Measurements from ENCODE around the gene MAT1A. TPM values are rescaled to one million over a fixed set of nuclear protein-coding genes. Genes with fewer than 3 reads are reported as not detected.
"Not testable (repeated sequence)": the region's sequence is repeated elsewhere in the genome, so short reads cannot be mapped to it uniquely, and the experiment has no call there.

The MAT1A gene
- total RNA-seq, 1 donor from 2014 or later = 0.63 TPM

DNA sequence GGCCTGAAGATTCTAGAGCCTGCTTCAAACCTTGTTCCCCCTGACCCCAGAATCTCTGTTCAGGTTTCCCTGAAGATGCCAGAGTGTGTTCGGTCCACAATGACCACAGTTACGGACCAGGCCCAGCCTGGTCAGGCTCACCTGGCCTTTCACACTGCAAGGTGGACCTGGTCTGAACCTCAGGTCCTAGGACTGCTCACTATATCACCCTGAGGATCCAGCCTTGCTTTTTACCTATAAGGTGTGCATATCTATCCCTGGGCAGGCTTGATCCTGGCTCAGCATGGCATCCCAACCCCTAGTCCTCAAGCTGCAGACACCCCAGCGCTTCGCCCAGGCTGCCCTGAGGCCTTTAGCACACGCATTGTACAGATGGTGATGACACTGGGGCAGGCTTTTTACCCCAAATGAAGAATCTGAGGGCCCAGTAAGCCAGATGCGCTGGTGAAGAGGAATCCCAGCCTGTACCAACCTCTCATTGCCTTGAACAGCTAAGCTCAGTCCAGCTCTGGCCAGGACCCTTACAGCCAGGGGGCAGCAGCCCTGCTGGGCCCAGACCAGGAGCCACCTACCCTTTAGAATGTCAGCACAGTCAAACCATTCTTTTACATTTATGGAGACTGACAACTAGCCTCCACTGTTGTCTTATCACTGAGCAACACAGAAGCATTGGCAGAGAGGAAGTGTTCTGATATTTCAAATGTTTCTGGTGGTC is 28.0 kb downstream of the MAT1A start:
- TF ChIP-seq, protein P1, sequence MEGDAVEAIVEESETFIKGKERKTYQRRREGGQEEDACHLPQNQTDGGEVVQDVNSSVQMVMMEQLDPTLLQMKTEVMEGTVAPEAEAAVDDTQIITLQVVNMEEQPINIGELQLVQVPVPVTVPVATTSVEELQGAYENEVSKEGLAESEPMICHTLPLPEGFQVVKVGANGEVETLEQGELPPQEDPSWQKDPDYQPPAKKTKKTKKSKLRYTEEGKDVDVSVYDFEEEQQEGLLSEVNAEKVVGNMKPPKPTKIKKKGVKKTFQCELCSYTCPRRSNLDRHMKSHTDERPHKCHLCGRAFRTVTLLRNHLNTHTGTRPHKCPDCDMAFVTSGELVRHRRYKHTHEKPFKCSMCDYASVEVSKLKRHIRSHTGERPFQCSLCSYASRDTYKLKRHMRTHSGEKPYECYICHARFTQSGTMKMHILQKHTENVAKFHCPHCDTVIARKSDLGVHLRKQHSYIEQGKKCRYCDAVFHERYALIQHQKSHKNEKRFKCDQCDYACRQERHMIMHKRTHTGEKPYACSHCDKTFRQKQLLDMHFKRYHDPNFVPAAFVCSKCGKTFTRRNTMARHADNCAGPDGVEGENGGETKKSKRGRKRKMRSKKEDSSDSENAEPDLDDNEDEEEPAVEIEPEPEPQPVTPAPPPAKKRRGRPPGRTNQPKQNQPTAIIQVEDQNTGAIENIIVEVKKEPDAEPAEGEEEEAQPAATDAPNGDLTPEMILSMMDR (conservative IDR thresholded peaks at IDR 0.05) = no peak

DNA sequence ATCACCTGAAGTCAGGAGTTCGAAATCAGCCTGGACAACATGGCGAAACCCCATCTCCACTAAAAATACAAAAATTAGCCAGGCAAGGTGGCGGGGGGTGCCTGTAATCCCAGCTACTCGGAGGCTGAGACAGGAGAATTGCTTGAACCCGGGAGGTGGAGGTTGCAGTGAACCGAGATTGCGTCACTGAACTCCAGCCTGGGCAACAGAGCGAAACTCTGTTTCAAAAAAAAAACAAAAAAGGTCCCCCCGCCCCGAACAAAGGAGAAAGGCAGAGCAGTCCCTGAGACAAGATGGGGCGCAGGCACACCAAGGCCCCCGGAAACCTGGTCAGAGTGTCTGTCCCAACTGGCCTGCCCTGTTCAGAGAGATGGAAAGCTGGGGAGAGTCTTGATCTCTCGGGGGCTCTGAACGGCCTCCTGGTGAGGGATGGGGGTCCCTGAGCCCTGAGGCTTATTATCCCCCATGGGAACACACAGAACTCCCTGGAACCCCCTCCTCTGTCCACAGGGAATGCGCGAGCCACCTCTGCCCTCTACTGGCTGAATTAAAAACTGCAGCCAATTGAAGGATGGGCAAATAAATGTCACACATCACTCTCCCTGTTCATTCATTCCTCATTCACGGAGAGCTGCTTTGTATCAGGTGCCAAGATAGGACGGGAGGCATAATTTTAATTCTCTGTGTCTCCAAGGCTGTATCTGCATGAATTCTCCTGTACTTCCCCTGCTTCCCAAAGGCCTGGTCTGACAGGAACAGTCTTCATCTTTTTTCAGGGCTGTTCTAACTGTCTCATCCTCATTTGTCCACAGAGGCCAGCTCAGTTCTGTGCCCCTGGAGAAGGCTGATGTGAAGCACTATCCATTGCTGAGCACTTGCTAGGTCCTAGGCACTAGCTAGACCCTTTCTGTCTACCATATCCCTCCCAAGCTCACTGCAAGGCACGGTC is 28.9 kb downstream of the MAT1A start:
- no peak for DNase-seq (ENCODE audit: extremely low spot score, unreplicated experiment)
- H3K27me3 Mint-ChIP-seq = peaks cover 12% of the 10 kb centered on the region
- TF ChIP-seq, protein P1 (conservative IDR thresholded peaks at IDR 0.05) = peak; percentile 90
- no peaks in the 10 kb centered on the region for H3K36me3 Mint-ChIP-seq
- H3K4me1 Mint-ChIP-seq (ENCODE audit: unreplicated experiment) = peaks cover 4% of the 10 kb centered on the region
- no peak overlapping the region for H3K27ac Mint-ChIP-seq
- H3K4me3 Mint-ChIP-seq = no peak overlapping the region
- no peaks in the 10 kb centered on the region for H3K9me3 Mint-ChIP-seq

More for the DNA sequence above, 28.0 kb downstream of the MAT1A start:
- DNase-seq (ENCODE audit: extremely low spot score, unreplicated experiment) = no peak
- Mint-ChIP-seq H3K27ac (no peak overlapping the region), H3K27me3 (peaks cover 6% of the 10 kb centered on the region), H3K4me1 (ENCODE audit: unreplicated experiment) (peaks cover 5% of the 10 kb centered on the region), H3K9me3 (no peaks in the 10 kb centered on the region), H3K4me3 (no peak overlapping the region), H3K36me3 (no peaks in the 10 kb centered on the region)

DNA sequence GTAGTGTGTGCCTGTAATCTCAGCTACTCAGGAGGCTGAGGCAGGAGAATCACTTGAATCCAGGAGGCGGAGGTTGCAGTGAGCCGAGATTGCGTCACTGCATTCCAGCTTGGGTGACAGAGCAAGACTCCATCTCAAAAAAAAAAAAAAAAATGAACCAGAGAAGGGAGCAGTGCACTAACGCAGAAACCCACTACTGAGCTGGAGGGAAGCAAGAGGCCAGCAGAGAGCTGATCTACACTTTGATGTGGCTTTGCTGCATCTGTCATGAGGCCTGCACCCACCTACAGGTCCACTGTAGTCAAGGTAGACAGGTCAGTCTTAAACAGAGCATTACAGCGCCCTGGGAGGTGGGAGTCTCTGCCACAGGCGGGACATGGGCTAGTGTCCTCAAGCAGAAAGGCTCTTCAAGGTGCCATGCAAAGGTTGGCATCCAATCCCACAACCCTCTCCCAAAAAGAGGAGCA is 30.0 kb downstream of the MAT1A start:
- DNase-seq (ENCODE audit: extremely low spot score, unreplicated experiment) = no peak
- H3K4me1 Mint-ChIP-seq (ENCODE audit: unreplicated experiment) = no peaks in the 10 kb centered on the region

DNA sequence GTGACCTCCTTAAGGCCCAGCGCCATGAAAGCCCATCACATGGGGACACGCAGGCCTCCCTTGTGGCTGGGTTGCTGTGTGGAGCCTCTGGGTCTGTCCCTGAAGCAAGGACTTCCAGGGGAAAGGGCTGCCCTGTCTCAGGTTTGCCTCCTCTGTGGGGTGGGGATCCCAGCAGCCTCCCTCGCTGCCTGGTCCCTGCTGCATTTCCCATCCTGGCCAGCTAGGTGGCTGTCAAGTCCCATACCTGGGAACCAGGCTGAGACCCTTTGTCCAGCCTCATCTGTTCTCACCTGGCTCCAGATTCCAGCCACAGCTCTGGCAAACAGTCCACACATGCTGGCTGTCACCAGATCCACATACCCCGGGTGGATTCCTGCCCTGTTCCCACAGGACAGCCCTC is 32.7 kb downstream of the MAT1A start:
- not testable (repeated sequence) for H3K27ac Mint-ChIP-seq; H3K9me3 Mint-ChIP-seq; H3K36me3 Mint-ChIP-seq; DNase-seq (ENCODE audit: extremely low spot score, unreplicated experiment); H3K4me1 Mint-ChIP-seq (ENCODE audit: unreplicated experiment); H3K4me3 Mint-ChIP-seq
- peaks cover 24% of the 10 kb centered on the region for H3K27me3 Mint-ChIP-seq
- TF ChIP-seq, protein P1 (conservative IDR thresholded peaks at IDR 0.05) = peak; percentile 61

More for the DNA sequence above, 30.0 kb downstream of the MAT1A start:
- no peaks in the 10 kb centered on the region for H3K36me3 Mint-ChIP-seq
- no peak overlapping the region for H3K4me3 Mint-ChIP-seq
- peaks cover 12% of the 10 kb centered on the region for H3K27me3 Mint-ChIP-seq
- no peak overlapping the region for H3K27ac Mint-ChIP-seq
- H3K9me3 Mint-ChIP-seq = no peaks in the 10 kb centered on the region
- TF ChIP-seq, protein P1 (conservative IDR thresholded peaks at IDR 0.05) = no peak

DNA sequence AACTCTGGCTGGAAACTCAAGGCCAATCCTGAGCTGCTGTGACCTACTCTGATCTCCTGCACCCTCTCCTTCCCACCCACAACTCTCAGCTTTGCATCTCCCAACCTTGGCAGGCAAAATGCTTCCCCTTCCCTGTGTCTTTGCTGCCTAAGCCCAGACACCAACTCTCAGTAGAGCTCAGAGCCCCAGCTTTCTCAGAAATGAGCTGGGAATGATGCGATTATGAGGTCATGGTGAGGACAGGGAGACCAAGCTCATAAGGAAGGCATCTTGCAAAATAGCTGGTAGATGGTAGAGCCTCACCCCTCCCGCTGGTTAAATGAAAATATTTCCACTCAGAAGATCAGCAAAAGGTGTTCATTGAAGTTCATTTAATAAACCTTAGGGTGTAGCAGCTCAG is 34.7 kb downstream of the MAT1A start:
- not testable (repeated sequence) for H3K4me3 Mint-ChIP-seq; H3K4me1 Mint-ChIP-seq (ENCODE audit: unreplicated experiment); H3K36me3 Mint-ChIP-seq; H3K27ac Mint-ChIP-seq; H3K9me3 Mint-ChIP-seq; DNase-seq (ENCODE audit: extremely low spot score, unreplicated experiment)
- H3K27me3 Mint-ChIP-seq = peaks cover 24% of the 10 kb centered on the region

GRCh38 chr10:80253963-80254271 is 35.5 kb downstream of the MAT1A start:
- not testable (repeated sequence) for H3K4me1 Mint-ChIP-seq (ENCODE audit: unreplicated experiment); H3K4me3 Mint-ChIP-seq; DNase-seq (ENCODE audit: extremely low spot score, unreplicated experiment); H3K36me3 Mint-ChIP-seq; H3K9me3 Mint-ChIP-seq; H3K27ac Mint-ChIP-seq
- H3K27me3 Mint-ChIP-seq = peaks cover 24% of the 10 kb centered on the region

Measured in type B pancreatic cell (in vitro differentiated cells).